Adrenal gland (tissue), 5 donors: ENCODE measurements around the gene WDR20.

Experiments used
- POLR2A ChIP-seq, 2 donors: fragments of 450-650 bp; IDR thresholded peaks; one replicate each; pipeline ENCODE4 v1.6.1; 2017; ENCODE audit warnings: antibody characterized with exemption in 2 of 2, mild to moderate bottlenecking in 2 of 2, moderate library complexity in 1 of 2
- TF ChIP-seq, protein P1 (sequence below), 6 experiments: fragments of 450-650 bp in 4 of 6; fragments of 200-600 bp in 2 of 6; sonication (generic) in 1 of 6; IDR thresholded peaks; 1 replicate in 5 of 6; 2 replicates in 1 of 6; pipeline versions ENCODE4 v1.5.1 to v1.8.0; 2016 to 2021; ENCODE audit warnings: antibody characterized with exemption in 6 of 6, mild to moderate bottlenecking in 2 of 6, moderate library complexity in 1 of 6
- donor health status: DM: no; HTN: no; CAD: no.

GRCh38 chr14:102090713-102091112 lies 49.0 kb upstream of the WDR20 start:
- TF ChIP-seq, protein P1, sequence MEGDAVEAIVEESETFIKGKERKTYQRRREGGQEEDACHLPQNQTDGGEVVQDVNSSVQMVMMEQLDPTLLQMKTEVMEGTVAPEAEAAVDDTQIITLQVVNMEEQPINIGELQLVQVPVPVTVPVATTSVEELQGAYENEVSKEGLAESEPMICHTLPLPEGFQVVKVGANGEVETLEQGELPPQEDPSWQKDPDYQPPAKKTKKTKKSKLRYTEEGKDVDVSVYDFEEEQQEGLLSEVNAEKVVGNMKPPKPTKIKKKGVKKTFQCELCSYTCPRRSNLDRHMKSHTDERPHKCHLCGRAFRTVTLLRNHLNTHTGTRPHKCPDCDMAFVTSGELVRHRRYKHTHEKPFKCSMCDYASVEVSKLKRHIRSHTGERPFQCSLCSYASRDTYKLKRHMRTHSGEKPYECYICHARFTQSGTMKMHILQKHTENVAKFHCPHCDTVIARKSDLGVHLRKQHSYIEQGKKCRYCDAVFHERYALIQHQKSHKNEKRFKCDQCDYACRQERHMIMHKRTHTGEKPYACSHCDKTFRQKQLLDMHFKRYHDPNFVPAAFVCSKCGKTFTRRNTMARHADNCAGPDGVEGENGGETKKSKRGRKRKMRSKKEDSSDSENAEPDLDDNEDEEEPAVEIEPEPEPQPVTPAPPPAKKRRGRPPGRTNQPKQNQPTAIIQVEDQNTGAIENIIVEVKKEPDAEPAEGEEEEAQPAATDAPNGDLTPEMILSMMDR (IDR thresholded peaks at IDR 0.05), result no peak
- no peak for TF ChIP-seq POLR2A (IDR thresholded peaks at IDR 0.05)
